Erythroblast (primary cell): ENCODE results near the gene SLC24A3.
"Not testable (repeated sequence)": the region's sequence is repeated elsewhere in the genome, so short reads cannot be mapped to it uniquely, and the experiment has no call there.

Experiments
- DNase-seq, 2 experiments: peaks; one replicate each; lab custom pipeline; 2025; lab: John Stamatoyannopoulos, UW
- GATA1 ChIP-seq: IDR thresholded peaks from 2 replicates; pipeline ENCODE4 v1.6.1; 2011; ENCODE audit warnings: low read depth, mild to moderate bottlenecking, control low read depth, low read length, moderate library complexity
- POLR2A ChIP-seq: IDR thresholded peaks from 2 replicates; pipeline ENCODE4 v1.6.1; 2011; ENCODE audit warnings: mild to moderate bottlenecking, low read length

SLC24A3 gene

GRCh38 chr20:19670829-19671228, 458.4 kb downstream of the SLC24A3 start:
- DNase-seq = no peak
- no peak for TF ChIP-seq POLR2A
- TF ChIP-seq GATA1 = no peak

DNA sequence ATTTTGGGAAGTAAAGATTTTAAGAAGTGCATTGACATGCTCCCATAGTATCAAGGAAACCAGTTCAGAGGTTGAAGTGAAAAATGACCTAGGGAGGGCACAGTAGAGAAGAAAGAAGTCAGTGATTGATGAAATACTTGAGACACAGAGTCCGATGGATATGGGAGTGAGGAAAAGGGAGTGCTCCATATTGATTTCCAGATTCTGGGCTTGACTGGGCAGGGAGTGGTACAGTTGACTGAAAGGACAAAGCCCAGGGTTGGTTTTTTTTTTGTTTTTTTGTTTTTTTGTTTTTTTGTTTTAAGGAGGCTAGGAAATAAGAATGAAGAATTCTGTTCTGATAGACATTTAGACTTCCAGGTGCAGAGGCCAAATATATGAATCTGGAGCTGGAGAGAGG, 458.9 kb downstream of the SLC24A3 start:
- no peak for TF ChIP-seq POLR2A
- TF ChIP-seq GATA1 = no peak
- DNase-seq = no peak

GRCh38 chr20:19672498-19672897, 460.1 kb downstream of the SLC24A3 start:
- no peak for TF ChIP-seq GATA1
- no peak for TF ChIP-seq POLR2A
- DNase-seq = no peak

DNA sequence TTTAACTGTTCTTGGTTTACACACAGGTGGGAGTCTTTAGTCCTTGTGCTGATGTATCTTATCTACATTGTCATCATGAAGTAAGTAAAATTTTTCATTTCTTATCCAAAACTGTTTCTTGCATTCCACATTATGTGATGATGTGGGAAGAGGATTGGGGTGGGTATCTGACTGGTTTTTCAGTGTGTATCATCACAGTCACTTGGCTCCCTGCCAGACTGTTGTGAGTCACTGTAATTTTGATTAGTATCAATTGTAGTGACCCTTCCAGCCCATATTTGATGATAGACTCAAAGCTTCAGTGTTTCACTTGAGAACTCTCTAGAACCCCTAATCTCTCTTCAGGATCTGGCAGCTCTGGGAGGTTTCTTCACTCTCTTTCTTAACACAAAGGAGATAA, 461.1 kb downstream of the SLC24A3 start:
- DNase-seq = peak in 1 of 2 experiments; percentile 2
- TF ChIP-seq GATA1 (no peak), POLR2A (no peak)

- DNase-seq = no peak
- TF ChIP-seq GATA1 (no peak), POLR2A (no peak)
Measured at GRCh38 chr20:19676202-19676601, 463.8 kb downstream of the SLC24A3 start.

DNA sequence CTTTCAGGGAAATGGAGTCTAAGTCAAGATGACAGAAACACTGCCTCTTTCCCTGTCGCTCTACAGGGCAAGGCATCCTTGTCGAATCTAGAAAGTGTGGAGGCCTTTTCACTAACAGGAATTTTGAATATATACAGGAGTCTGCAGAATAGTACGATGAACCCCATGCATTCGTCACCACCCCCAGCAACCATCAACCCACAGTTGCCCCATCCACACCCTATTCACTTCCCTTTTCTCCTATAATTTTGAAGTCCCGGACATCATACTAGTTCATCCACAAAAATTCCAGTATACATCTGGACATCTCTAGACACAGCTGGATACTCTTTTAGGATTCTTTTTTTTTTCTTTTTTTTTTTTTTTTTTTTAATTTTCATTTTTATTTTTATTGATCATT, 464.9 kb downstream of the SLC24A3 start:
- no peak for DNase-seq
- TF ChIP-seq POLR2A (no peak), GATA1 (no peak)

DNA sequence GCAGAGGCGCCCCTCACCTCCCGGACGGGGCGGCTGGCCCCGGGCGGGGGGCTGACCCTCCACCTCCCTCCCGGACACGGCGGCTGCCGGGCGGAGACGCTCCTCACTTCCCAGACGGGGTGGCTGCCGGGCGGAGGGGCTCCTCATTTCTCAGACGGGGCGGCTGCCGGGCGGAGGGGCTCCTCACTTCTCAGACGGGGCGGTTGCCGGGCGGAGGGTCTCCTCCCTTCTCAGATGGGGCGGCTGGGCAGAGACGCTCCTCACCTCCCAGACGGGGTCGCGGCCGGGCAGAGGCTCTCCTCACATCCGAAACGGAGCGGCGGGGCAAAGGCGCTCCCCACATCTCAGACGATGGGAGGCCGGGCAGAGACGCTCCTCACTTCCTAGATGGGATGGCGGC, 466.1 kb downstream of the SLC24A3 start:
- DNase-seq = not testable (repeated sequence)

DNA sequence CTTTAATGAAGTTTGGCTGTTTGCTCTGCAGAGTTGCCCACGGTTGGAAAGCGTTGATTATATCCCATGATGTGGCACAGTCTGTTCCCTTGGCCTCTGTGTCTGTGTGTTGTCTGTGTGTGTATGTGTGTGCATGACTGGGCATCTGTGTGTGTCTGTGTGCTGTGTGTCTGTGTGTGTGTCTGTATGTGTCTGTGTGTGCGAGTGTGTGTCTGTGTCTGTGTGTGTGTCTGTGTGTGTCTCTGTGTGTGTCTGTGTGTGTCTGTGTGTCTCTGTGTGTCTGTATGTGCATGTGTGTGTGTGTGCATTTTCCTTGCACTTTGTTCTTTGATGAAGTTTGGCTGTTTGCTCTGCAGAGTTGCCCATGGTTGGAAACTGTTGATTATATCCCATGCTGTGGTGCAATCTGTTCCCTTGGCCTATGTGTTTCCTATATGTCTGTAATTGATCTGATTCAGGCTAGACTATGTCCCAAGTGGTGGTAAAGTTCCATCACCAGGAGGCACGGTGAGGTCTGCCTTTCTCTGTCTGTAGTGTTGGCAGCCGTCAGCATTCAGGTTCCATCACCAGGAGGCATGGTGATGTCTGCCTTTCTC, 467.6 kb downstream of the SLC24A3 start:
- DNase-seq = no peak
- TF ChIP-seq POLR2A (no peak), GATA1 (no peak)

GRCh38 chr20:19682249-19682648, 469.8 kb downstream of the SLC24A3 start:
- DNase-seq = no peak
- TF ChIP-seq GATA1 (no peak), POLR2A (no peak)

GRCh38 chr20:19683188-19683587, 470.7 kb downstream of the SLC24A3 start:
- no peak for DNase-seq

DNA sequence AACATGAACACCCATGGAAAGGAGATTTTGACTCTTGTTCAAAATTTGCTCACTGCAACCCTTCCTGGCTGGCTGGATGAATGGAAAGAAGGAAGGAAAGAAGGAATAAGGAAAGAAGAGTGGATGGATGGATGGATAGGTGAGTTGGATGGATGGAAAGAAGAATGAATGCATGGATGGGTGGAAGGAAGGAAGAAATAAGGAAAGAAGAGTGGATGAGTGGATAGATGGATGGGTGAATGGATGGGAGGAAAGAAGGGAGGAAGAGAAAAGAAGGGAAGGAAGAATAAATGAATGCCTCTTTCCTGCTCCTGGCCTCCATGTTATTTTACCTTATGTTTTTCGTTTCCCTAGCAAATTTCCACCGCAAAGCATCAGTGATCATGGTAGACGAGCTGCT, 471.4 kb downstream of the SLC24A3 start:
- no peak for DNase-seq
- TF ChIP-seq GATA1 (no peak), POLR2A (no peak)

More at GRCh38 chr20:19683188-19683587, 470.7 kb downstream of the SLC24A3 start:
- no peak for TF ChIP-seq POLR2A
- TF ChIP-seq GATA1 = no peak

GRCh38 chr20:19688031-19688806, 475.8 kb downstream of the SLC24A3 start:
- TF ChIP-seq GATA1 (no peak), POLR2A (no peak)
- no peak for DNase-seq

DNA sequence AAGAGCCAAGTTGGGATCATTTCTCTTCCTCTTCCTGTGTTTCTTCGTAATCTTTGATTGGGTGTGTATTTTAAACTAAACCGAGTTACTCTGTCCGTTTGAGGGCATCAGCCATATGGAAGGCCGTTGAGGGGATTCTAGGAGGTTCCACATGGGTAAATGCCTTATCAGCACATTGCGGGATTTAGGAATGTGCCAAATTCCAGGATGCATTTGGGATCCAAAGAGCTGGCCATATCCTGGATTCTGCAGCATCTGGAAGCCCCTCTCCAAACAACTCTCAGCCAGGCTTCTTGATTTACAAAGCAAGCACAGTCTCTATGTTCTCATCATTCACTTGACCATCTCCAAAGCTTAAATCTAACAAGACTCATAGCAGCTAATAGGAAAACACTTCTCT, 478.0 kb downstream of the SLC24A3 start:
- no peak for DNase-seq
- TF ChIP-seq GATA1 = no peak

GRCh38 chr20:19691125-19691524, 478.7 kb downstream of the SLC24A3 start:
- DNase-seq = no peak
- TF ChIP-seq POLR2A = no peak
- no peak for TF ChIP-seq GATA1

GRCh38 chr20:19692100-19692499, 479.7 kb downstream of the SLC24A3 start:
- DNase-seq = no peak
- no peak for TF ChIP-seq POLR2A
- no peak for TF ChIP-seq GATA1
